Colon (tissue), 2 donors: ENCODE results near the gene SLC19A2.
"Not testable (repeated sequence)": the region's sequence is repeated elsewhere in the genome, so short reads cannot be mapped to it uniquely, and the experiment has no call there.

Experiments used
- FAIRE-seq: peaks from 2 replicates; lab custom pipeline; 2012; peaks lifted over from hg19 to GRCh38; lab: Jason Lieb, UNC
- donor health status: control.
- donor health status: control.

The SLC19A2 gene

GRCh38 chr1:169509354-169509753 is 23.6 kb upstream of the SLC19A2 start:
- no peak for FAIRE-seq

GRCh38 chr1:169508432-169509338 is 22.9 kb upstream of the SLC19A2 start:
- no peak for FAIRE-seq

GRCh38 chr1:169507413-169507812 is 21.7 kb upstream of the SLC19A2 start:
- no peak for FAIRE-seq

- FAIRE-seq = not testable (repeated sequence)
Observed at GRCh38 chr1:169503601-169504000, 17.9 kb upstream of the SLC19A2 start.

GRCh38 chr1:169499807-169500206 is 14.1 kb upstream of the SLC19A2 start:
- no peak for FAIRE-seq

GRCh38 chr1:169497317-169497716 is 11.6 kb upstream of the SLC19A2 start:
- no peak for FAIRE-seq

GRCh38 chr1:169495916-169496315 is 10.2 kb upstream of the SLC19A2 start:
- no peak for FAIRE-seq

GRCh38 chr1:169495046-169495775 is 9.5 kb upstream of the SLC19A2 start:
- FAIRE-seq = no peak

GRCh38 chr1:169494343-169494742 is 8.6 kb upstream of the SLC19A2 start:
- FAIRE-seq = no peak

GRCh38 chr1:169493251-169493650 is 7.5 kb upstream of the SLC19A2 start:
- FAIRE-seq = no peak

- FAIRE-seq = no peak
Observed at GRCh38 chr1:169491845-169492281, 6.1 kb upstream of the SLC19A2 start.

- no peak for FAIRE-seq
Observed at GRCh38 chr1:169488157-169488556, 2.4 kb upstream of the SLC19A2 start.

GRCh38 chr1:169487561-169487960 is 1.8 kb upstream of the SLC19A2 start:
- no peak for FAIRE-seq

GRCh38 chr1:169487133-169487532 is 1.4 kb upstream of the SLC19A2 start:
- no peak for FAIRE-seq

GRCh38 chr1:169486281-169487051 is 722 bp upstream of the SLC19A2 start:
- FAIRE-seq = no peak

- FAIRE-seq = no peak
Observed at GRCh38 chr1:169484683-169485430, 887 bp downstream of the SLC19A2 start.

- FAIRE-seq = no peak
Observed at GRCh38 chr1:169484101-169484500, 1.6 kb downstream of the SLC19A2 start.

- FAIRE-seq = no peak
Observed at GRCh38 chr1:169483500-169483966, 2.2 kb downstream of the SLC19A2 start.

GRCh38 chr1:169479363-169480066 is 6.2 kb downstream of the SLC19A2 start:
- FAIRE-seq = no peak

GRCh38 chr1:169478094-169478672 is 7.6 kb downstream of the SLC19A2 start:
- no peak for FAIRE-seq
